ENCODE results near the gene PMM1. TPM values are rescaled to one million over a fixed set of nuclear protein-coding genes. Genes with fewer than 3 reads are reported as not detected.
A peak's percentile ranks its signal among the peaks of the same experiment; 100 is the strongest.
"Not testable (repeated sequence)": the region's sequence is repeated elsewhere in the genome, so short reads cannot be mapped to it uniquely, and the experiment has no call there.

The PMM1 gene
- total RNA-seq, 2 donors from 2014 or later: 13.0 to 22.1 TPM

DNA sequence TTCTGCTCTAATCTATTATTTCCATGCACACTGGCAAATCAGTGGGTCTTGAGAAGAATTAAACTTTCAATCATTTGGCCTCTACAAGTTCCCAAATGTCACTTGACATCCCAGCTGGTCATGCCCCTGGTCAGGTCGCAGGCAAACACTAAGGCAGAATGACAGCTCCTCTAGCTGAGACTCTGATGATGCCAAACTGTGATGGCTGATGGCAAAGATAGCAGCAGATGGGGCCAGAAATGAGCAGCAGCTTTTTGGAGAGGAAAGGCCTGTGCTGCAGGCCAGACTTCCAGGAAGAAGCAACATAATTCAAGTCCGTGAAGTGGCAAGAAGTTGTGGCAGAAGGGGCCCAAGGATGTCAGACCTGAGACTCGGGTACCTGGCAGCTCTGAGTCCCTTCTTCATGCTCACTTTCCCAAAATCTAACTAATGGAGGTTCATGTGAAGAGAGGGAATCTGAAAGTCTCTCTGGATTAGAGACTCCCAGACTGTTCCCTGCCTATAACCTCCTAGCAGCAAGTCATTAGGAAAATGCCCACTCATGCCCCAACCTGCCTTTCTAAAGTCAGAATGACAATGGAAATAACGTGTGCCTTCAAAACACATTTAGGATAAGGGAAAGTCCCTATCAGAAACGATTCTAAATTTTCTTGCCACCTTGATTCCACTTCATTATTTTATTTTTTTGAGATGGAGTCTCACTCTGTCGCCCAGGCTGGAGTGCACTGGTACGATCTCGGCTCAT lies 9.4 kb upstream of the PMM1 start:
- intact Hi-C loops (cut with DNase I): no loop called here
- DNase-seq: no peak
- ATAC-seq: no peak

DNA sequence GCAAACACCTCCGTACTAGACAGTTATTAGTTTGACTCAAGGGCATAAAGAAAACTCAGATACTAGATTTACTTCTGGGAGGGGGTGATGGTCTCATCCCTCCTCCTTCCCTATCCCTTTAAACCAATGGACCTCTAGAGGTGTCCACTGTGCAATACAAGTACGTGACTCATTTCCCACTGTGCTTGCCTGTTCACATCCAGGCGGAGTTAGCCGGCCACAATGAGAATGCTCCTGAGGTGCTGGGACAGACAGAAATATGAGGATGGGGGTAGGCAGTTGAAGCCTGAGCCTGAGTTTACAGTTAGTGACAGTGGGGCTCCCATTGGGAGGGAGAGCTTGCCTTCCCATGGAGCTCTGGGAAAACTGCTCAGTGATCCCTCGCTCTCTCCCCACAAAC lies 8.4 kb upstream of the PMM1 start:
- DNase-seq (no peak), ATAC-seq (peak in 1 of 2 donors; percentile 64)

GRCh38 chr22:41597635-41597953 lies 8.0 kb upstream of the PMM1 start:
- intact Hi-C loops (cut with DNase I): no loop called here
- DNase-seq (no peak), ATAC-seq (no peak)

More for the DNA sequence above, 8.4 kb upstream of the PMM1 start:
- intact Hi-C loops (cut with DNase I): no loop called here

- ATAC-seq (peak; percentile 87 to 89), DNase-seq (peak; percentile 57)
- intact Hi-C loops (cut with DNase I): no loop called here
These were observed 7.4 kb upstream of the PMM1 start for GRCh38 chr22:41596776-41597634.

DNA sequence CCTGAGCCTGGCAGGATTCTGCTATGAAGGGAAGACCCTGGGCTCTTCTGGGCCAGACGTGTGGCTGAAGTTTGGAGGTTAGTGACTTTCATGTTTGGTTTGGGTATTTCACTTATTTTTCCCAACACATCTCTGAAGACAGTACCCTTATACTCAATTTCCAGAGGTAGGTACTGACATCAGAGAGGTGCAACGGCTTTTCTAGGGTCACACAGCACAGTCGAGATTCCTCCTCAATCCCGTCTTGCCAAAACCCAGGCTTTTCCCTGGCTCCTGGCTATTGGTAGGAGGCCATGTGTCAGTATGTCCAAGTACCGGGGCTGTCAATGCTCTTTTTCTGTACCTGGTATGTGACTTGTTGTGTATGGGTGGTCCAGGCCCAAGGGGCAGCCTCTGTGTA lies 6.1 kb upstream of the PMM1 start:
- ATAC-seq: no peak
- intact Hi-C loops (cut with DNase I): no loop called here
- no peak for DNase-seq

DNA sequence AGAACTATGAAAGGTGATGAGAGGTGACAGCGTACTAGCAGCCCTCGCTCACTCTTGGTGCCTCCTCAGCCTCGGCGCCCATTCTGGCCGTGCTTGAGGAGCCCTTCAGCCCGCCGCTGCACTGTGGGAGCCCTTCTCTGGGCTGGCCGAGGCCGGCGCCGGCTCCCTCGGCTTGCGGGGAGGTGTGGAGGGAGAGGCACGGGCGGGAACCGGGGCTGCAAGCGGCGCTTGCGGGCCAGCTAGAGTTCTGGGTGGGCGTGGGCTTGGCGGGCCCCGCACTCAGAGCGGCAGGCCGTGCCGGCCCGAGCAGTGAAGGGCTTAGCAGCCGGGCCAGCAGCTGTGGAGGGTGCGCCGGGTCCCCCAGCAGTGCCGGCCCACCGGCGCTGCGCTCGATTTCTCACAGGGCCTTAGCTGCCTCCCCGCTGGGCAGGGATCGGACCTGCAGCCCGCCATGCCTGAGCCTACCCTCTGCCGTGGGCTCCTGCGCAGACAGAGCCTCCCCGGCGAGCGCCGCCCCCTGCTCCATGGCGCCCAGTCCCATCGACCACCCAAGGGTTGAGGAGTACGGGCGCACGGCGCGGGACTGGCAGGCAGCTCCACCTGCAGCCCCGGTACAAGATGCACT lies 3.8 kb upstream of the PMM1 start:
- DNase-seq; ATAC-seq; intact Hi-C loops (cut with DNase I): not testable (repeated sequence)

- ATAC-seq (no peak), DNase-seq (no peak)
- intact Hi-C loops (cut with DNase I): no loop called here
These were observed 2.3 kb downstream of the PMM1 start for GRCh38 chr22:41587347-41587723.

DNA sequence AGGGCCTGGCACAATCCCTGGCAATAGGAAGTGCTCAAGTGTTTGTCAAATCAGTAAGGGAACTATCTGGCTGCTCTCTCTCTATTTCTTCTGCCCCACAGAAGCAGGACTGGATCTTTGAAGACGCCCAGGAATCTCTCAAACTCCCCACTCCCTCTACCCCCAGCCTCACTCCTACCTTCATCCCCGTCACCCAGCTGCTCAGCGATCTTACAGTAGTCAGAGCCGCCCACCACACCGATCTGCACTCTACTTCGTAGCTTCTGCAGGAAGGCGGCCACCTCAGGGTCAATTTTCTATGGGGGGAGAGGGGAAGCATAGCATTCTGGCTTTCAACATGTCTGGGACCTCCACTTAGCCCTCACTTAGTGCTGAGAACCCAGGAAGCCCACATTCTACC lies 3.7 kb downstream of the PMM1 start:
- ATAC-seq: no peak
- no peak for DNase-seq
- intact Hi-C loops (cut with DNase I): no loop called here

DNA sequence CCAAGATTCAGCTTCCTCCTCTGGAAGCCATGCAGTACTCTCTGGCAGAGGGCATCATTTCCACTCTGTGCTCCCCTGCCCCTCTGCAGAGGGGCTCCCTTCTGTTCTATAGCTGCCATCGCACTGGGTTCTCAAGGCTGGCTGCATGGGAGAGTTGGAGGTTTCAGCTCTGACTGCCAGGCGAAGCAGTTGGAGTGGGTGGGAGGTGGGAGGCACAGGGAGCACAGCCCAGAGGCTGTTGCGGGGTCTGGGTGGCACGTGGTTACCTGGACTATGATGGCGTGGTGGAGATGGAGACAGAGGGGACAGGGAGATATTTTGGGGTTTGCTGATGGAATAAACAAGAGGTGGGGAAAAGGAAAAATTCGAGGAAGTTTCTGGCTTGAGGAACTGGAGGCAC lies 4.8 kb downstream of the PMM1 start:
- DNase-seq (no peak), ATAC-seq (no peak)
- intact Hi-C loops (cut with DNase I): no loop called here

GRCh38 chr22:41582694-41583093 lies 6.9 kb downstream of the PMM1 start:
- ATAC-seq (no peak), DNase-seq (no peak)
- intact Hi-C loops (cut with DNase I): no loop called here

- intact Hi-C loops (cut with DNase I): no loop called here
- DNase-seq (no peak), ATAC-seq (no peak)
These were observed 9.7 kb downstream of the PMM1 start for GRCh38 chr22:41579997-41580355.

DNA sequence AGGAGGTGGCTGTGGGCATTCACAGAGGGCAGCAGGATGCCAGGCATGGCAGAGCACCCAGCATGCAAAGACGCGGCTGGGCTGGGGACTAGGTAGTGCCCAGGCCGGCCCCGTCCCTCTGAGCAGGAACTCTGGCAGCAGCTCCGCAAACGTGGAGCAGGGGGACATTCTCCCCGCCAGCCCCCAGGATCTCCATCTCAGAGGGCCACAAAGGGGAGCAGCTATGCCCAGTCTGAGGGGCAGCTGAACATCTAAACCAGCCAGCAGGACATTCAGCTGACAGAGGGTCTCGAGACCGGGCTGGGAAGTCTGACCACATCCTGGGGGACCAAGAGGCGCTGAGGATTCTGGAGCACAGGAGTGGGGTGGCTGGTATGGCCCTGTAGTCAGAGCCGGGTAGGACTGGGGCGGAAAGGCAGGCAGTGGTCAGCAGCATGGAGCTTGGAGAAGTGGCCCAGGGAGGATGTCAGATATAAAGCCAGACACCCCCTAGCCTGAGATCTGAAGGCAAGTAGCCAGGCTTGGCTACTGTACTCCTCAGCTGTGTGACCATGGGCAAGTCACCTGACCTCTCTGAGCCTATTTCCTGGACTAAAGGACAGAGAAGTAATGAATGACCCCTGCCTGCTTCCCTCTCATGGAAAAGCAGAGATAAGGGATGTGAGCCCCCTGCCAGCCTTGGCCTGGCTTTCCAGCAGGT lies 10.2 kb downstream of the PMM1 start:
- ATAC-seq: no peak
- intact Hi-C loops (cut with DNase I): no loop called here
- no peak for DNase-seq

DNA sequence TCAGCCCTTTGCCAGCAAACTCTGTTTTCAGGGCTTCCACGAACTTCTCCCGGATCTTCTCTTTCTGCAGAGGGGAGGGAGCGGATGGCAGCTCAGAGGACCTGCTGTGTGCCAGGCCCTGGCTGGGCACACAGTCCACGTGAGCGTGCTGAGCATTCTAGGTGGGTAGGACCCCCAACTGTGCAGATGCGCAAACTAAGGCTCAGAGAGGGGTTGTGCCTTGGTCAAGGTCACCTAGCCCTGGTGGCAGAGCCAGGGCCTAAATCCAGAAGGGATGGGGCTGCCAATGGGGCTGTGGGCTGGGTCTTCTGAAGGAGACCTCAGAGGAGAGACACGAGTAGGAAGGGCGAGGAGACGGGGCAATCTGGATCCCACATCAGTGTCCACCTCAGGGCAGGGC lies 10.8 kb downstream of the PMM1 start:
- intact Hi-C loops (cut with DNase I): no loop called here
- ATAC-seq (no peak), DNase-seq (no peak)

DNA sequence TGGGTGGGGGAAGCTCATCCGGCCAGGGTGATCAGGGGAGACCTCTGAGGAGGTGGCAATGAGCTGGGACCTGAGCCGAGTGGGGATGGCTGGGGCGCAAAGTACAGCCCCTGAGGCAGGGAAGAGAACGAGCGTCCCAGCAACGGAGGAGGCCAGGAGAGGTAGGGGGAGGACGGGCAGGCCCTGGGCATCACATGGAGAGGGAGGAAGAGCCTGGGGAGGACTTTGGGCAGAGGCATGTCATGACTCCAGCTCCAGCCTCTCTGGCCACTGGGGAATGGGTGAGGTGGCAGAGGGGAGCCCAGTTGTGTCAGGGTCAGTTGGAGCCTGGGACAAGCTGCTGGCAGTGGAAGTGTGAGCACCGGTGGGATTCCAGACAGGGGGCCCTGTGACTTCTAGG lies 11.5 kb downstream of the PMM1 start:
- intact Hi-C loops (cut with DNase I): no loop called here
- no peak for ATAC-seq
- no peak for DNase-seq

DNA sequence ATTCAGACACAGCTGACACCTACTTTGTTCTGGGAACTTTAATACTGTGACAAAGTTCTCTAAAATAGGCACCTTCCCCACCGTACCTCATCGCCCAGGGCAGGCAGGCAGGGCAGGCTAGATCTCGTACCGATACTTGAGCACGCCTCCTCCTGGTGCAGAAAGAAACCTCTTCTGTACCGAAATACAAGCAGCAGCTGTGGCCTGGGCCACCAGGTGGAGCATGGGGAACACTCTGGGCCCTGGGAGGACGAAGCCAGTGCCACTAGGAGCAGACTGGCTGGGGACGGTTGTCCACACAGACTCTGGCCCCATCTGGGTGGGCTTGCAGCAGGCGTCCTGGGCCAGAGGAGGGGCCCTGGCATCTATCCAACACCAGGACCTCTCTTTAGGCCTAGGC lies 12.8 kb downstream of the PMM1 start:
- intact Hi-C loops (cut with DNase I): no loop called here
- ATAC-seq (peak; percentile 39 to 65), DNase-seq (peak; percentile 62)

DNA sequence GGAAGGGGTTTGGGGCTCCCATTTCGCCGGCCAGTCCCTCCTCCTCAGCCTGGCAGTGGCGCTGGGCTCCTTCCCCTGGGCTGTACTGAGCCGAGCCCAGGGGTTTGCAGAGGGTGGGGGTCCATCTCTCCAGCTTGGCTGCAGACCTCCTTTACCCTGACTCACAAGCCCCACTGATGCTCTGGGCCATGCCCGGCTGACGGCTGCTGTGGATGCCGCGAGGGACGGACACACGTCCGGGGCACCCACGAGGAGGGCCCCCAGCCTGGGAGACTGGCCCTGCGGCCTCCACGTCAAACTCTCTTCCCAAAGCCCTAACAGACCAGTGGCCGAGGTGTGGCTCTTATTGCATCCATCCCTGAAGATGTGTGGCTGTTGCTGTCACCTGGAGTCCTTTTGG lies 14.1 kb downstream of the PMM1 start:
- peak in 1 of 2 donors; percentile 1 for ATAC-seq
- no peak for DNase-seq
- intact Hi-C loops (cut with DNase I): no loop called here

DNA sequence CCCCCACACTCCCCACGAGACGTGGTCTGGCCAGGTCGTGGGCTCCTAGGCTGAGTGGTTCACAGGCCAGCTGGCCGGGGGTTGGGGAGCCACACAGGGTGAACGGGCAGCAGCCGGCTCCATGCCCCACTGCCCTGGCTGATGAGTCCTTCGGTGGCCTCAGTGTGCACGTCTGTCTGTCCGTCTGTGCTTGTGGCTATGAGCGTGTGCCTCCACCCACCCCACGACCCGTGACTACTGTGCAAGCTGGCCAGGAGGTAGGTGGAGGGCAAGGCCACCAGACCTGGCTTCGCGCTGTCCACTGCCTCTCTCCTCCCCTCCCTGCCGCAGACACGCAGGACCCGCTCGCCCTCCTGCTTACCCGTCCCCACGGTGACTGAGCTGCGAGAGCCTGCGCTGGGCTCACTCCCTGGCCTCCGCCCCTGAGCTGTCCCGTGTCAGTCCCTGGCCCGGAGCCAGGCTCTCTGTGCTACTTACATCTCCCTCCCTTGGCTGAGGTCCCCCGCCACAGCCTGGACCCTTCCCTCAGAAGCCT lies 14.7 kb downstream of the PMM1 start:
- ATAC-seq: peak; percentile 56 to 83
- peak; percentile 87 for DNase-seq
- intact Hi-C loops (cut with DNase I): no loop called here

DNA sequence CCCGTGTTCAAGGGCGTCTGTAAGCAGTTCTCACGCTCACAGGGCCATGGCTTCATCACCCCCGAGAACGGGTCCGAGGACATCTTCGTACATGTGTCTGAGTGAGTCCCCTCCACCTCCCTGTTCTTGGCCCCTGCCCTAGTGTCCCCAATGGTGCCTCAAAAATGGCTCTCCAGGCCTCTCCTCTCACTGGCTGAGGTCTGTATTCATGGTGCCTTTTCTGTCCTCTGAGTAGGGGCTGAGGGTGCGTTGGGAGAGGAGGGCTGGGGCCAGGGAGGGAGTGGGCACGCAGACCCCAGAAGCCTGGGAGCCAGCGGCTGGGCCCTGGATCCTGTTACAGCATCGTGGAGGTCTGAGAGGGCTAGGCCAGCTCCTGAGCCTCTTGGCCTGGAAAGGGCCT lies 16.0 kb downstream of the PMM1 start:
- DNase-seq (no peak), ATAC-seq (no peak)
- intact Hi-C loops (cut with DNase I): no loop called here

GRCh38 chr22:41572305-41572704 lies 17.3 kb downstream of the PMM1 start:
- intact Hi-C loops (cut with DNase I); DNase-seq: not testable (repeated sequence)

DNA sequence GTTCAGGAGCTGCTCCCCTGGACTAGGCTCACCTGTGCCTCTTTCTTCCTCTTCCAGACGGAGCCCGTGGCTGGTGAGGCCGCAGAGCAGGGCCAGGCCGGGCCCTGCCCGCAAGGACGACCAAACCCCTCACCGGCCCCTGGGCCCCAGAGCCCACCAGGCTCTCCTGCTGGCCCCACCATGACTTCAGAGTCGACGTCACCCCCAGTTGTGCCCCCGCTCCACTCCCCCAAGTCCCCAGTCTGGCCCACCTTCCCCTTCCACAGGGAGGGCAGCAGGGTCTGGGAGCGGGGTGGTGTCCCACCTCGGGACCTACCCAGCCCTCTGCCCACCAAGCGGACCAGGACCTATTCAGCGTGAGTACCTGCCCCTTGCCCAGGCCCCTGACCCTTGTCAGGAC lies 17.9 kb downstream of the PMM1 start:
- DNase-seq (no peak), ATAC-seq (no peak)
- intact Hi-C loops (cut with DNase I): no loop called here

More at GRCh38 chr22:41572305-41572704, 17.3 kb downstream of the PMM1 start:
- ATAC-seq: not testable (repeated sequence)

Data from left cardiac atrium (tissue), 4 donors.